H9 (cell line): ENCODE results near the gene PAGE2B. TPM values are rescaled to one million over a fixed set of nuclear protein-coding genes. Genes with fewer than 3 reads are reported as not detected.

ENCODE experiments used
- DNase-seq: peaks from one replicate; pipeline ENCODE4 v3.0.0-alpha.2; 2017
- H2AFZ ChIP-seq: one replicate; pipeline ENCODE4 v1.6.1; 2013; ENCODE audit warnings: mild to moderate bottlenecking, low read length, control low read depth, moderate library complexity
- H2AK5ac ChIP-seq: 2 replicates; pipeline ENCODE4 v1.6.1; 2013; ENCODE audit warnings: low read length, control low read depth, mixed read lengths; ENCODE audit not compliant: insufficient read length
- H2BK120ac ChIP-seq: one replicate; pipeline ENCODE4 v1.6.1; 2013; ENCODE audit warnings: low read depth, mild to moderate bottlenecking, low read length, control low read depth, inconsistent platforms; ENCODE audit not compliant: poor library complexity, severe bottlenecking
- H2BK12ac ChIP-seq: 2 replicates; pipeline ENCODE4 v1.6.1; 2013; ENCODE audit warnings: low read length, control low read depth, mixed read lengths, low read depth; ENCODE audit not compliant: insufficient read length
- H2BK15ac ChIP-seq: 2 replicates; pipeline ENCODE4 v1.6.1; 2013; ENCODE audit warnings: low read depth, low read length, control low read depth
- H2BK20ac ChIP-seq: one replicate; pipeline ENCODE4 v1.6.1; 2013; ENCODE audit warnings: low read depth, mild to moderate bottlenecking, low read length, control low read depth, inconsistent platforms; ENCODE audit not compliant: poor library complexity, severe bottlenecking
- H2BK5ac ChIP-seq: 2 replicates; pipeline ENCODE4 v1.6.1; 2013; ENCODE audit warnings: low read length, control low read depth, mixed read lengths; ENCODE audit not compliant: insufficient read length
- H3K14ac ChIP-seq: 2 replicates; pipeline ENCODE4 v1.6.1; 2013; ENCODE audit warnings: low read length, control low read depth; ENCODE audit not compliant: insufficient read depth
- H3K18ac ChIP-seq: 2 replicates; pipeline ENCODE4 v1.6.1; 2013; ENCODE audit warnings: low read depth, mild to moderate bottlenecking, mixed read lengths, low read length, control low read depth; ENCODE audit not compliant: insufficient read length
- H3K23ac ChIP-seq: 2 replicates; pipeline ENCODE4 v1.6.1; 2013; ENCODE audit warnings: low read length, control low read depth, mixed read lengths, low read depth; ENCODE audit not compliant: insufficient read length
- H3K23me2 ChIP-seq: 2 replicates; pipeline ENCODE4 v1.6.1; 2013; ENCODE audit warnings: low read depth, mild to moderate bottlenecking, mixed read lengths, low read length, control low read depth; ENCODE audit not compliant: insufficient read length, poor library complexity, severe bottlenecking
- H3K27ac ChIP-seq: 2 replicates; pipeline ENCODE4 v1.5.1; 2013; ENCODE audit warnings: low read length, control low read depth, mixed read lengths, low read depth; ENCODE audit not compliant: insufficient read length
- H3K27me3 ChIP-seq: 2 replicates; pipeline ENCODE4 v1.6.1; 2013; ENCODE audit warnings: low read length, control low read depth, inconsistent platforms; ENCODE audit not compliant: insufficient read depth
- H3K4ac ChIP-seq: 2 replicates; pipeline ENCODE4 v1.6.1; 2013; ENCODE audit warnings: low read depth, mild to moderate bottlenecking, control low read depth, inconsistent platforms, low read length, moderate library complexity
- H3K4me1 ChIP-seq: 2 replicates; pipeline ENCODE4 v1.6.1; 2013; ENCODE audit warnings: low read length, control low read depth, inconsistent platforms; ENCODE audit not compliant: insufficient read depth
- H3K4me2 ChIP-seq: 2 replicates; pipeline ENCODE4 v1.6.1; 2013; ENCODE audit warnings: low read length, control low read depth, mixed read lengths; ENCODE audit not compliant: insufficient read length, insufficient read depth
- H3K56ac ChIP-seq: 2 replicates; pipeline ENCODE4 v1.6.1; 2013; ENCODE audit warnings: low read depth, mild to moderate bottlenecking, mixed read lengths, low read length, control low read depth; ENCODE audit not compliant: insufficient read length
- H3K79me1 ChIP-seq: 2 replicates; pipeline ENCODE4 v1.6.1; 2013; ENCODE audit warnings: low read depth, mild to moderate bottlenecking, moderate library complexity, low read length, control low read depth, inconsistent platforms; ENCODE audit not compliant: insufficient read depth, poor library complexity, severe bottlenecking
- H3K79me2 ChIP-seq: 2 replicates; pipeline ENCODE4 v1.6.1; 2013; ENCODE audit warnings: low read length, control low read depth, inconsistent platforms; ENCODE audit not compliant: insufficient read depth
- H3K9ac ChIP-seq: 2 replicates; pipeline ENCODE4 v1.6.1; 2013; ENCODE audit warnings: low read length, control low read depth, mixed read lengths; ENCODE audit not compliant: insufficient read length; ENCODE audit errors: extremely low read depth
- H3K9me3 ChIP-seq: one replicate; pipeline ENCODE4 v1.6.1; 2013; ENCODE audit warnings: low read depth, low read length, inconsistent platforms; ENCODE audit not compliant: control insufficient read depth
- H3T11ph ChIP-seq: one replicate; pipeline ENCODE4 v1.6.1; 2013; ENCODE audit warnings: mild to moderate bottlenecking, low read length, control low read depth, inconsistent platforms
- H4K20me1 ChIP-seq: one replicate; pipeline ENCODE4 v1.6.1; 2013; ENCODE audit not compliant: control insufficient read depth, insufficient read length, insufficient read depth
- H4K5ac ChIP-seq: 2 replicates; pipeline ENCODE4 v1.6.1; 2013; ENCODE audit warnings: low read depth, mild to moderate bottlenecking, mixed read lengths, low read length, control low read depth; ENCODE audit not compliant: insufficient read length
- H4K8ac ChIP-seq: replicated peaks from 2 replicates; pipeline ENCODE4 v1.6.1; 2013; ENCODE audit warnings: low read length, control low read depth, mixed read lengths, low read depth; ENCODE audit not compliant: insufficient read length
- H4K91ac ChIP-seq: 2 replicates; pipeline ENCODE4 v1.6.1; 2013; ENCODE audit warnings: low read depth, mild to moderate bottlenecking, moderate library complexity, mixed read lengths, low read length, control low read depth; ENCODE audit not compliant: insufficient read length
- H3K27ac Mint-ChIP-seq, 3 experiments: 2 replicates in 2 of 3; 3 replicates in 1 of 3; pipeline ENCODE4 v1.8.0; 2020 to 2021; ENCODE audit warnings: mixed read lengths in 3 of 3, mild to moderate bottlenecking in 1 of 3, moderate library complexity in 1 of 3
- H3K27me3 Mint-ChIP-seq: 2 replicates; pipeline ENCODE4 v1.8.0; 2021; ENCODE audit warnings: low read depth, mild to moderate bottlenecking, moderate library complexity, mixed read lengths
- H3K36me3 Mint-ChIP-seq, 3 experiments: 2 replicates in 2 of 3; 3 replicates in 1 of 3; pipeline ENCODE4 v1.8.0; 2020 to 2021; ENCODE audit warnings: low read depth in 3 of 3, mixed read lengths in 3 of 3; ENCODE audit not compliant: insufficient read depth in 1 of 3
- H3K4me1 Mint-ChIP-seq, 2 experiments: 2 replicates each; pipeline ENCODE4 v1.8.0; 2020; ENCODE audit warnings: mixed read lengths in 2 of 2
- H3K4me3 Mint-ChIP-seq, 2 experiments: 2 replicates in 1 of 2; 3 replicates in 1 of 2; pipeline ENCODE4 v1.8.0; 2020 to 2021; ENCODE audit warnings: mild to moderate bottlenecking in 2 of 2, mixed read lengths in 2 of 2, moderate library complexity in 1 of 2
- H3K9me3 Mint-ChIP-seq, 2 experiments: 2 replicates in 1 of 2; 3 replicates in 1 of 2; pipeline ENCODE4 v1.8.0; 2020; ENCODE audit warnings: mild to moderate bottlenecking in 2 of 2, mixed read lengths in 2 of 2, moderate library complexity in 1 of 2
- CTCF ChIP-seq: fragments of 200-600 bp; sonication (generic); conservative IDR thresholded peaks from 3 replicates; pipeline ENCODE4 v1.8.0; 2021; ENCODE audit warnings: antibody characterized with exemption, mild to moderate bottlenecking
- WGBS: extraction: QIAGEN DNeasy Blood & Tissue Kit; methylation state at CpG from one replicate; pipeline ENCODE4 v1.1.7; 2013; ENCODE audit warnings: missing lambda C conversion rate, low lambda C conversion rate, mixed read lengths; ENCODE audit not compliant: insufficient read length; ENCODE audit errors: extremely low coverage; 5-methylcytosine and 5-hydroxymethylcytosine counted together
- total RNA-seq: library from RNA; stranded (reverse); gene quantifications from 2 replicates; pipeline ENCODE4 v1.2.1, GENCODE V29; 2021

The PAGE2B gene
- total RNA-seq, 1 experiment from 2014 or later = not detected

- H3K27ac ChIP-seq = no peak overlapping the region
- H2AK5ac ChIP-seq = no peak overlapping the region
- no CpG with 5 or more reads among the region's 3 CpGs for WGBS
- no peaks in the 10 kb centered on the region for H3K4me1 ChIP-seq
- H3K9me3 ChIP-seq = peaks cover 38% of the 10 kb centered on the region
- no peak overlapping the region for H3K56ac ChIP-seq
- H3K4me2 ChIP-seq = no peak overlapping the region
- Mint-ChIP-seq H3K36me3 (peaks cover 0 to 4% (median 0%) of the 10 kb centered on the region in 3 experiments; a peak in 2 of 7 replicates), H3K9me3 (peaks cover 51 to 75% of the 10 kb centered on the region in 2 experiments), H3K27ac (no peak overlapping the region), H3K4me3 (no peak overlapping the region), H3K27me3 (peaks cover 3% of the 10 kb centered on the region), H3K4me1 (no peaks in the 10 kb centered on the region)
- no peak overlapping the region for H2BK5ac ChIP-seq
- no peak overlapping the region for H2BK20ac ChIP-seq
- no peaks in the 10 kb centered on the region for H3K79me1 ChIP-seq
- H3T11ph ChIP-seq = no peak overlapping the region
- no peaks in the 10 kb centered on the region for H3K23me2 ChIP-seq
- H2AFZ ChIP-seq = no peak overlapping the region
- H3K23ac ChIP-seq = no peak overlapping the region
- H2BK15ac ChIP-seq = no peak overlapping the region
- no peaks in the 10 kb centered on the region for H3K27me3 ChIP-seq
- no peak overlapping the region for H2BK12ac ChIP-seq
- no peak overlapping the region for H3K4ac ChIP-seq
- no peak overlapping the region for H2BK120ac ChIP-seq
- H4K91ac ChIP-seq = no peak overlapping the region
- no peak for DNase-seq
- H4K5ac ChIP-seq = no peak overlapping the region
- H4K20me1 ChIP-seq = no peaks in the 10 kb centered on the region
- no peak for TF ChIP-seq CTCF
- H4K8ac ChIP-seq = no peak overlapping the region
- H3K79me2 ChIP-seq = no peaks in the 10 kb centered on the region
- no peak overlapping the region for H3K14ac ChIP-seq
- no peak overlapping the region for H3K9ac ChIP-seq
- H3K18ac ChIP-seq = no peak overlapping the region
These were observed 27.9 kb downstream of the PAGE2B start for GRCh38 chrX:55102754-55103153.
